Activated CD4-positive, alpha-beta T cell treated with anti-CD3 and anti-CD28 coated beads, Interleukin-2, amount 50 U/mL, for 16 hours (primary cell): ENCODE measurements around the gene PCBP3.
"Not testable (repeated sequence)": the region's sequence is repeated elsewhere in the genome, so short reads cannot be mapped to it uniquely, and the experiment has no call there.

Experiments
- DNase-seq: peaks from one replicate; pipeline ENCODE4 v3.0.0-alpha.2; 2020

PCBP3 gene

GRCh38 chr21:45613881-45614280 lies 29.6 kb upstream of the PCBP3 start:
- no peak for DNase-seq

- peak; percentile 28 for DNase-seq
These were observed 28.3 kb upstream of the PCBP3 start for GRCh38 chr21:45615145-45615711.

GRCh38 chr21:45617021-45617921 lies 26.3 kb upstream of the PCBP3 start:
- DNase-seq = no peak

- no peak for DNase-seq
These were observed 25.2 kb upstream of the PCBP3 start for GRCh38 chr21:45618287-45618686.

- no peak for DNase-seq
These were observed 24.6 kb upstream of the PCBP3 start for GRCh38 chr21:45618846-45619485.

GRCh38 chr21:45620201-45620923 lies 23.2 kb upstream of the PCBP3 start:
- no peak for DNase-seq

- DNase-seq = not testable (repeated sequence)
These were observed 21.8 kb upstream of the PCBP3 start for GRCh38 chr21:45621435-45622331.

- no peak for DNase-seq
These were observed 21.0 kb upstream of the PCBP3 start for GRCh38 chr21:45622416-45623097.

GRCh38 chr21:45623436-45623835 lies 20.1 kb upstream of the PCBP3 start:
- no peak for DNase-seq

- DNase-seq = not testable (repeated sequence)
These were observed 17.4 kb upstream of the PCBP3 start for GRCh38 chr21:45626127-45626526.

- no peak for DNase-seq
These were observed 14.2 kb upstream of the PCBP3 start for GRCh38 chr21:45629046-45629981.

- DNase-seq = no peak
These were observed 13.3 kb upstream of the PCBP3 start for GRCh38 chr21:45630066-45630694.

GRCh38 chr21:45630876-45631275 lies 12.6 kb upstream of the PCBP3 start:
- DNase-seq = no peak

- DNase-seq = no peak
These were observed 12.0 kb upstream of the PCBP3 start for GRCh38 chr21:45631540-45631939.

- no peak for DNase-seq
These were observed 11.4 kb upstream of the PCBP3 start for GRCh38 chr21:45632160-45632559.

GRCh38 chr21:45632637-45633251 lies 10.8 kb upstream of the PCBP3 start:
- DNase-seq = no peak

GRCh38 chr21:45634511-45635183 lies 8.9 kb upstream of the PCBP3 start:
- no peak for DNase-seq

- no peak for DNase-seq
These were observed 8.0 kb upstream of the PCBP3 start for GRCh38 chr21:45635271-45636151.
